ENCODE data around the gene PODXL2. TPM values are rescaled to one million over a fixed set of nuclear protein-coding genes. Genes with fewer than 3 reads are reported as not detected.
A peak's percentile ranks its signal among the peaks of the same experiment; 100 is the strongest.

PODXL2 gene
- total RNA-seq, 2 experiments from 2014 or later: 1.3 to 1.7 TPM

GRCh38 chr3:127689266-127689860 is 60.4 kb downstream of the PODXL2 start:
- H3K36me3 Mint-ChIP-seq: no peaks in the 10 kb centered on the region
- no peaks in the 10 kb centered on the region for H3K9me3 Mint-ChIP-seq
- no peak for DNase-seq
- H3K4me1 Mint-ChIP-seq: no peaks in the 10 kb centered on the region
- H3K27ac Mint-ChIP-seq: no peak overlapping the region
- no peak overlapping the region for H3K4me3 Mint-ChIP-seq
- no peaks in the 10 kb centered on the region for H3K27me3 Mint-ChIP-seq

- Mint-ChIP-seq H3K4me3 (no peak overlapping the region), H3K4me1 (no peaks in the 10 kb centered on the region), H3K9me3 (no peaks in the 10 kb centered on the region), H3K27ac (no peak overlapping the region), H3K27me3 (no peaks in the 10 kb centered on the region), H3K36me3 (no peaks in the 10 kb centered on the region)
- DNase-seq: no peak
These were observed 61.1 kb downstream of the PODXL2 start for GRCh38 chr3:127690106-127690505.

GRCh38 chr3:127690823-127691452 is 62.0 kb downstream of the PODXL2 start:
- DNase-seq: no peak
- no peaks in the 10 kb centered on the region for H3K27me3 Mint-ChIP-seq
- H3K4me1 Mint-ChIP-seq: no peaks in the 10 kb centered on the region
- H3K9me3 Mint-ChIP-seq: no peaks in the 10 kb centered on the region
- H3K4me3 Mint-ChIP-seq: no peak overlapping the region
- no peaks in the 10 kb centered on the region for H3K36me3 Mint-ChIP-seq
- no peak overlapping the region for H3K27ac Mint-ChIP-seq

DNA sequence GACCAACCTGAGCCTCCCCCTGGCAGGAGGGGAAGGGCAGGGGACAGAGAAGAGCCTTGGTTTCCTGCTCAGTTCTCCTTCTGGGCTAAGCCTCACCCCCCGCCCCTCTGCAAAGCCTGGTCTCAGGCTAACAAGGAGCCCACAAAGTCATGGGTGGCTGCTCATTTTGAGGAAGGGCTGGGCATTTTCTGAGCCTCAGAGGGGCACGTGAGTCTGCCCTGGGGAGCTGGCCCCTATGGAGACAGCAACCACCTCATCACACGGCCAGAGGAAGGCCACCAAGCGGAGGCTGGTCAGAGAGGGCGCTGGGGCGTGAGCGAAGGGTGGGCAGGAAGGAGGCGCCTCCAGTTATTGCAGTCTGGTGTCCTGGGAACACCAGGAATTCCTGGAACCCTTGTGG is 62.5 kb downstream of the PODXL2 start:
- H3K4me3 Mint-ChIP-seq: no peak overlapping the region
- DNase-seq: no peak
- H3K27me3 Mint-ChIP-seq: no peaks in the 10 kb centered on the region
- no peaks in the 10 kb centered on the region for H3K9me3 Mint-ChIP-seq
- H3K36me3 Mint-ChIP-seq: no peaks in the 10 kb centered on the region
- H3K27ac Mint-ChIP-seq: no peak overlapping the region
- no peaks in the 10 kb centered on the region for H3K4me1 Mint-ChIP-seq

- no peaks in the 10 kb centered on the region for H3K27me3 Mint-ChIP-seq
- H3K4me3 Mint-ChIP-seq: no peak overlapping the region
- no peak overlapping the region for H3K27ac Mint-ChIP-seq
- H3K9me3 Mint-ChIP-seq: no peaks in the 10 kb centered on the region
- H3K4me1 Mint-ChIP-seq: peaks cover 3% of the 10 kb centered on the region
- H3K36me3 Mint-ChIP-seq: no peaks in the 10 kb centered on the region
- DNase-seq: no peak
These were observed 63.0 kb downstream of the PODXL2 start for GRCh38 chr3:127691974-127692373.

DNA sequence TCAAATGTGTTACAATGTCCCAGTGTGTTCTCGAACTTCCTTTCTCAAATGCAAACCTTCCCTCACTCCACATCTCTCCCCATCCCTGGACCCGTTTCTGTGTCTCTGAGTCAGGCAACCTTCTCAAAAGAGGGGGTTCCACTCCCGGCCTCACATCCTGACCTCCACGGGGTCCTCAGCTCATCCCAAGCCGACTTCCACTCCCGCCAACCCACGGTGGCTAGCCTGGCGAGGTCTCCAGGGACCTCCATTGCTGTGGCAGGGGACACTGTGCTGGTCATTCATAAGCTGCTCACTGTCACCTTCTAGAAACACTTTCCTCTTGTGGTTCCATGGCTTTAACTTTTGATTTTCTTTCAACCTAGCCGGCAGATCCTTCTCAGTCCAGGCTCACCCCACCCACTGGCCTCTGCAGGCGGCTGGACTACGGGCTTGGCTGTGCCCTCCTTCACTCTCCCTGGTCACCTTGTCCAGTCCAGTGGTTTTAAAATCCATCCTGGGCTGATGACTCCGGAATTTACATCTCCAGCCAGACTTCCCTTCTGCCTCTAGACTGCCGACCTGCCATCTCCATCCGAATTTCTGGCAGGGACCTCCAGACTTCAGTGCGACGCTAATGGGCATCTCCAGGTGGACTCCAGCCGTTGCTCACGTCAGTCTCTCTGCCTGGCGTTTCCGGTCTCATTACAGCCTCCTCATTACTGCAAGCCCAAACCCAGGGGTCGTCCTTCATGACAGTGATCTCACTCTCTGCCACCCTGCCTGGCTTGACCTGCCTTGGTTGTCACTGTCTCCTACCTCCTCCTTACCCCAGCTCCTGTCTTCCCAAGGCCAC is 63.7 kb downstream of the PODXL2 start:
- Mint-ChIP-seq H3K27me3 (no peaks in the 10 kb centered on the region), H3K9me3 (no peaks in the 10 kb centered on the region), H3K27ac (no peak overlapping the region), H3K4me3 (no peak overlapping the region), H3K36me3 (no peaks in the 10 kb centered on the region), H3K4me1 (peaks cover 3% of the 10 kb centered on the region)
- no peak for DNase-seq

DNA sequence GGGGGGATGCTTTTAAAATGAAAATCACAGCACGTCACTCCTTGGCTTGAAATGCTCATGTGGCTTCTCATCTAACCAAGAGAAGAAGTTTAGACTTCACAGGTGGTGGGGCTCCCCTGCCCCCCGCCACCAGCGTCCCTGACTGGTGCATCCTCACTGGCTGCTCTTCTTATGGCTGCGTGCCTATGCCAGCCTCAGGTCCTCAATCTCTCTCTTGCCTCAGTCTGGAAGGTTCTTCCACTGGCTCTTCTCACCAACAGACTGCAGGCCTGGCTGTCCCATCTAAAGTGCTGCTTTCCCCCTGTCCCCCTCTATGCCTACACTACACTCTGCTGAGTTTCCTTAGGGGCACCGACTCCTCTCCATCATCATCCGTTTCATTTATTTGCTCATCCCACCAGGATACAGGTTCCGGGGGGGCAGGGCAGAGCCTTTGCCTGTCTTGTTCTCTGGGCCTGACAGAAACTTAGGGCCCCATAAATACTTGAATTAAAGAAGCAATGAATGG is 64.4 kb downstream of the PODXL2 start:
- Mint-ChIP-seq H3K27me3 (no peaks in the 10 kb centered on the region), H3K4me3 (no peak overlapping the region), H3K9me3 (no peaks in the 10 kb centered on the region), H3K4me1 (peaks cover 3% of the 10 kb centered on the region), H3K36me3 (no peaks in the 10 kb centered on the region), H3K27ac (no peak overlapping the region)
- DNase-seq: no peak

DNA sequence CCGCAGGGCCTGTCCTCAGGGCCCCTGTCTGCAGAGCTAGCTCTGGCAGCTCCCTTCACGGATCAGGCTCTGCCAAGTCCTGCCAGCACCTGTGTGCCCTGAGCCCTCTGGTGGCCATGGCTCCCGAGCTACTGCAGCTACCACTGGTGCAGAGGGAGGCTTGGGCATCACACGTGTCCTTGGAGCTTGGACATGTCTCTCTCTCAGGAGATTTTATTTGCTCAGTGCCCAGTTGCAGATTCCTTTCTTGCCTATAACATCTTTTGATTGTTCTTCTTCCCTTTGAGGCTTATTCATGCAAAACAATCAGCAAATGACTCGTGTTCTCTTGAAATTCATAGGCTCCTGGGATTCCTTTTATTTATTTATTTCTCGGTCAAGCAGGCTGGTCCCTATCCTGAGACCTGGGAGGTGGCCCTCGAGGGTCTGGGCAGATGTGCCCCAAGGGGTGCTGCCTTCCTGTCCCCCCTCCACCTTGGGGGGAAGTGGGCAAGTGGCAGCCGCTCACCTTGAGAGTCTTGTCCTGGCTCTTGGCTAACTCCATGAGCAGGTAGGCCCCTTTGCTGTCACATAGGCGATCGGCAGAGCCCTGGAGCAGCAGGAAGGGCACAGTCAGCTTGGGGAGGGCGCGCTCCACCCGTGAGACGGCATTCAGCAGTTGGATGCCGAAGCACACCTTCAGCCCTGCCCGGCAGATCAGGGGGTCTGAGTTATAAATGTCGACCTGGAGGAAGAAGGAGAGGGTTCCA is 65.7 kb downstream of the PODXL2 start:
- no peaks in the 10 kb centered on the region for H3K27me3 Mint-ChIP-seq
- peaks cover 3% of the 10 kb centered on the region for H3K4me1 Mint-ChIP-seq
- H3K9me3 Mint-ChIP-seq: no peaks in the 10 kb centered on the region
- peak; percentile 34 for DNase-seq
- H3K27ac Mint-ChIP-seq: no peak overlapping the region
- H3K4me3 Mint-ChIP-seq: no peak overlapping the region
- no peaks in the 10 kb centered on the region for H3K36me3 Mint-ChIP-seq

- no peaks in the 10 kb centered on the region for H3K9me3 Mint-ChIP-seq
- H3K4me3 Mint-ChIP-seq: no peak overlapping the region
- peaks cover 3% of the 10 kb centered on the region for H3K4me1 Mint-ChIP-seq
- H3K27me3 Mint-ChIP-seq: no peaks in the 10 kb centered on the region
- no peaks in the 10 kb centered on the region for H3K36me3 Mint-ChIP-seq
- DNase-seq: peak; percentile 48
- no peak overlapping the region for H3K27ac Mint-ChIP-seq
These were observed 68.7 kb downstream of the PODXL2 start for GRCh38 chr3:127697551-127698240.

GRCh38 chr3:127698286-127698685 is 69.3 kb downstream of the PODXL2 start:
- Mint-ChIP-seq H3K36me3 (no peaks in the 10 kb centered on the region), H3K4me1 (peaks cover 3% of the 10 kb centered on the region), H3K27ac (no peak overlapping the region), H3K4me3 (no peak overlapping the region), H3K9me3 (no peaks in the 10 kb centered on the region), H3K27me3 (no peaks in the 10 kb centered on the region)
- no peak for DNase-seq

DNA sequence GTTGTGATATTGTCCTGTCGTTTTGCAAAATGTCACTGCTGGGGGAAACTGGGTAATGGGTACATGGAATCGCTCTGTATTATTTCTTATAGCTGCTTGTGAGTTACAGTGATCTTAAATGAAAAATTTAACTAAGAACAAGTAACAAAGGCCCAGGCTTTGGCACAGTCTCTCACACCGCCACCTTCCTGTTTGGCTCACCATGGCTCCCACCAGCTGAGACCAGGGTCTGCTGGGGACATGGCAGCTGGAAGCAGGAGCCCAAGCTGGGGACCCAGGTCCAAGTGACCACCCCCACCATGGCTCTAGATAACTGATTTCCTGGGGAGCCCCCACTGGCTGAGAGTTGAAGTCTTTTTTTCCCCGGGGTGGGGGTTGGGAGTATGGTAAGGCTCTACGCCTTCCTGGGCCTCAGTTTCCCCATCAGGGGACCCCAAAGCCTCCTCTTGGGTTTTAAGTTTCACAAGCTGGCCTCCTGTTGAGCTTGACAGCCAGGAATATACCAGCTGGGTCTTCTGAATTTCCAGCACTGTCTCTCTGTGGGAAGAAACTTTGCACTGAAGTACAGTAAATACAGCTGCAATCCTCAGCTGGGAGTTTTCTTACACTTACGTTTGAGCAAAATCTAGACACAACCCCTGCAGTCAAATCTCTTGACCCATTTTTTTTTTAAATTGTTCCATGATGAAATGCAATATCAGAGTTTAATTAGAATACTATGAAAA is 69.9 kb downstream of the PODXL2 start:
- no peak for DNase-seq
- no peaks in the 10 kb centered on the region for H3K27me3 Mint-ChIP-seq
- no peak overlapping the region for H3K27ac Mint-ChIP-seq
- H3K9me3 Mint-ChIP-seq: peaks cover 4% of the 10 kb centered on the region
- peaks cover 3% of the 10 kb centered on the region for H3K4me1 Mint-ChIP-seq
- H3K36me3 Mint-ChIP-seq: no peaks in the 10 kb centered on the region
- H3K4me3 Mint-ChIP-seq: no peak overlapping the region

GRCh38 chr3:127699416-127700300 is 70.7 kb downstream of the PODXL2 start:
- Mint-ChIP-seq H3K27me3 (no peaks in the 10 kb centered on the region), H3K36me3 (no peaks in the 10 kb centered on the region), H3K27ac (no peak overlapping the region), H3K4me1 (peaks cover 3% of the 10 kb centered on the region), H3K9me3 (peaks cover 6% of the 10 kb centered on the region), H3K4me3 (no peak overlapping the region)
- DNase-seq: no peak

DNA sequence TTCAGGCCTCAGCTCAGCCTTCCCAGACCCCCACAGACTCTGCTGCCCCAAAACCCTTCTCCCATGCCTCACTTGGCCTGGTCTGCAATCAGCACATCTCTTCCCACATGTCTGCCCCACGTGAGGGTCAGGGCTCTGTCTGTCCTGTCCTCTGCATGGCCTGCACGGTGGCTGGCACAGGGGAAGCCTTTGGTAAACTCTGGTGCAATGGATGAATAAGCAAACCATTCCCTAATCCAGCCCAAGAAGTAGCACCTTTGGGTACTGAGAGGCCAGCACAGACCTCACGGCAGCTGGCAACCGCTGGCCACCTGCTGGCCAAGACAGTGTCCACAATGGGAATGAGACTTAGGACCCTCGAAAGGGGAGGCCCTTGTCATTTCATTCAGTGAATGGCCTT is 71.4 kb downstream of the PODXL2 start:
- Mint-ChIP-seq H3K27me3 (no peaks in the 10 kb centered on the region), H3K36me3 (no peaks in the 10 kb centered on the region), H3K4me1 (peaks cover 3% of the 10 kb centered on the region), H3K27ac (no peak overlapping the region), H3K9me3 (peaks cover 6% of the 10 kb centered on the region), H3K4me3 (no peak overlapping the region)
- DNase-seq: no peak
